Measurements from ENCODE around the gene PIAS1.

PIAS1 gene

GRCh38 chr15:68061171-68061570 lies 7.1 kb downstream of the PIAS1 start:
- FAIRE-seq: no peak
- DNase-seq (ENCODE audit: extremely low spot score, insufficient read length, low read depth): no peak

GRCh38 chr15:68061602-68062001 lies 7.5 kb downstream of the PIAS1 start:
- DNase-seq (ENCODE audit: extremely low spot score, insufficient read length, low read depth) (no peak), FAIRE-seq (no peak)

DNA sequence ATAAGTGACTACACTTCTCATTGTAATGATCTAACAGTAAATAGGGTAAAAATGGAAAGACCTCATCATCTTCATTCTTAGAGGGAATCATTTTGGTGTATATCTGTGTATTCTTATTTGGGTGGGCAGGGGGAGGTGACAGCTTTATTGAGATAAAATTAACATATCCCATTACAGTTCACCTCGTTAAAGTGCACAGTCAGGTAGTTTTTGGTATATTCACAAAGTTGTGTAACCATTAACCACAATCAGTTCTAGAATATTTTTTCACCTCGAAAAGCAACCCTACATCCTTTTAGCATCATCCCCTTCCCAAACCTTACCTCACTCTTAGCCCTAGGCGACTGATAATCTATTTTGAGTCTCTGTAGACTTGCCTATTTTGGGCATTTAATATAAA lies 8.1 kb downstream of the PIAS1 start:
- no peak for DNase-seq (ENCODE audit: extremely low spot score, insufficient read length, low read depth)
- FAIRE-seq: no peak

DNA sequence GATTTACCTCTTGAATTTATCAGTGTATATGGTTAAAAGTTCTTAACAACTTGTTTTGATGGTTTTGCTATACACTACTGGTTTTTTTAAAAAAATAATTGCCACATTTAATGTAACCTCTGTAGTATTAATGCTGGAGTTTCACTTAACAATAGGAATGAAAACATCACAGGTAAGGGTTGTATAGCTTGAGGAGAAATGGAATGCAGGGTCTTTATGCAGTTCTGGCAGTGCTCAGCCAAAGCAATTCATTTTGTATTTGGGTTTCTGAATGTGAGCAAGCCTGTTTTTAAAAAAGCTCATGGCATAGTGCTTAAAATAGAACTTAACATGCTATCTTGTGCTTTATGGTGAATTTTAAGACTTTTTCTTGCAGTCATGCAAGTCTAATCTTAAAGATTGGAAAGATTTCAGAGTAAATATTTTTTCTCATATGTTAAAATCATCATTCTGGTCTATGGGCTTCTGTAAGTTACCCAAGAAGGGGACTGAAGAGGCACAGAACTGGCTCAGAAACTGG lies 8.9 kb downstream of the PIAS1 start:
- FAIRE-seq: peak; percentile 41
- no peak for DNase-seq (ENCODE audit: extremely low spot score, insufficient read length, low read depth)

DNA sequence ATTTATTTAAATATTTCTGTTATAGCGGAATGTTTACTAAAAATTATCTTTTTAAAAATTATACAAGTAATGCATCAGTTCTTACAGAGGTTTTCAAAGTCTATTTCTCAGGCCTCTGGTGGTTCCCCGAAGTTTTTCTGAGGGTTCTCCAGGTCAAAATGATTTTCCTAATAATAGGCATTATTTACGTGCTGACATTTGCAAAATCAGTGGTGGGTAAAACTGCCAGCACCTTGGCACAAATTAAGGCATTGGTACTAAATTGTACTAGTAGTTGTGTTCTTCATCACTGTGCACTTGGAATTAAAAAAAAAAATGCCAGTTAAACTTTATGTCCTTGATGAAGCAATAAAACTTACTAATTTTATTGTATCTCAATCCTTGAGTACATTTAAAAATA lies 9.5 kb downstream of the PIAS1 start:
- FAIRE-seq (no peak), DNase-seq (ENCODE audit: extremely low spot score, insufficient read length, low read depth) (no peak)

DNA sequence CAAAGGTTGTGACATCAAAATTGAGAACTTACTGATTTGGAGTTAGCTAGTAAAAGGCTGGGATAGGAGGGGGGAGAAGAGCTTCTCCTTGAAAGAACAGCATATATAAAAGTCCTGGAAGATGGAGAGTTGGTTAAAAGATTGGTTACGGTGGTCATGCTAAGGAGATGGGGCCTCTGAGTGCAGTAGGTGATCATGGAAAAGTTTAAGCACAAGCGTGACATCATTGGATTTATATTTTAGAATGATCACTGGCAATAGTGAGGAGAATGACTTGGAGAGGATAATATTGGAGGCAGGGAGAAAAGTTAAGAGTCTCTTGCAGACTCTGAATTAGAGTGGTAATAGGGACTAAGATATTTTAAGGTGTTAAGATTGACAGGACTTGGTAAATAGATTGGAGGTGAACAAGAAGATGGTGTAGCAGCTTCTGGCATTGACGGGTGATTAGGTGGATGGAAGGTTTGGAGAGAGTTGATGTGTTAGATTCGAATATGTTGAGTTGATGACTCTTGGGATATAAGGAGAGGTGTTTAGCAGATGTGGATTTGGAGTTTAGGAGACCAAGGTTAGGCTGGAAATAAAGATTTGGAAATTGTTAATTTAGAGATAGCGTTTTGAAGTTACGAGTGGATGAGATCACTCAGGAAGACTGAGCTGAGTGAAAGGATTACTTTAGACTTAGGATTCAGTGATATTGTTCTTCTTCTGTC lies 19.6 kb downstream of the PIAS1 start:
- FAIRE-seq: no peak

DNA sequence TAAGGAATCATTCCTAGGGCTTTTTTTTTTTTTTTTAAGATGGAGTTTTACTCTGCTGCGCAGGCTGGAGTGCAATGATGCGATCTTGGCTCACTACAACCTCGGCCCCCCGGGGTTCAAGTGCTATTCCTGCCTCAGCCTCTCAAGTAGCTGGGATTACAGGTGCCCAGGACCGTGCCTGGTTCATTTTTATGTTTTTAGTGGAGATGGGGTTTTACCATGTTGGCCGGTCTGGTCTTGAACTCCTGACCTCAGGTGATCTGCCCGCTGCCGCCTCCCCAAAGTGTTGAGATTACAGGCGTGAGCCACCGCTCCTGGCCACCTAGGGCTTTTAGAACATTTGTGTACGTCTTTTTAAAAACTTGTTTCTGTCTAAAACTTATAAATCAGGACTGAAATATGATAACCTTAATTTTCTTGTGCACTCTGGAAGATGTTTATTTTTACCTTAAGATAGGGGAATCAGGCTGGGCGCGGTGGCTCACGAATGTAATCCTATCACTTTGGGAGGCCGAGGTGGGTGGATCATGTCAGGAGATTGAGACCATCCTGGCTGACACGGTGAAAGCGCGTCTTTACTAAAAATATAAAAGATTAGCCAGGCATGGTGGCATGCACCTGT lies 21.8 kb downstream of the PIAS1 start:
- FAIRE-seq (no peak), DNase-seq (ENCODE audit: extremely low spot score, insufficient read length, low read depth) (no peak)

More for the DNA sequence above, 19.6 kb downstream of the PIAS1 start:
- DNase-seq (ENCODE audit: extremely low spot score, insufficient read length, low read depth): no peak

DNA sequence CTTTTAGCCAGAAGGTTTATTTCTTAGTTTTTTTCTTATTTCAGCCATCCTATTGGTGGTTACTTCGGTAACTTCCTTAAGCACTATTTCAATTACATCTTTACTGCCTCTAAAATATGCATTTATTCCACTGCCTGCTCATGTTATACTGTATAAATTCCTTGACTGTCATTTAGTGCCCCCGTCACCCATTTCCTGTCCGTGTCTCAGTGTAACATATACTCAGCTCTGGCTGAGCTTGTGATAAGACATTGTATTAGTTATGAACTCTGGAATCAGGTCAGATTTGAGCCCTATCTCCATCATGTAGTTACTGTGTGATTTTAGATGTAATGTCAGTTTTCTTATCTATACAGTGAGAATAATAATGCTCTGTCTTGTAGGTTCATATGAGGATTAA lies 24.2 kb downstream of the PIAS1 start:
- FAIRE-seq: no peak
- no peak for DNase-seq (ENCODE audit: extremely low spot score, insufficient read length, low read depth)

GRCh38 chr15:68080334-68080733 lies 26.2 kb downstream of the PIAS1 start:
- FAIRE-seq: peak; percentile 44
- no peak for DNase-seq (ENCODE audit: extremely low spot score, insufficient read length, low read depth)

GRCh38 chr15:68080783-68081182 lies 26.7 kb downstream of the PIAS1 start:
- DNase-seq (ENCODE audit: extremely low spot score, insufficient read length, low read depth) (no peak), FAIRE-seq (no peak)

GRCh38 chr15:68081869-68082505 lies 27.9 kb downstream of the PIAS1 start:
- FAIRE-seq (no peak), DNase-seq (ENCODE audit: extremely low spot score, insufficient read length, low read depth) (no peak)

- DNase-seq (ENCODE audit: extremely low spot score, insufficient read length, low read depth): no peak
- no peak for FAIRE-seq
Measured at GRCh38 chr15:68082735-68083134, 28.6 kb downstream of the PIAS1 start.

- no peak for DNase-seq (ENCODE audit: extremely low spot score, insufficient read length, low read depth)
Measured at GRCh38 chr15:68083463-68083862, 29.3 kb downstream of the PIAS1 start.

DNA sequence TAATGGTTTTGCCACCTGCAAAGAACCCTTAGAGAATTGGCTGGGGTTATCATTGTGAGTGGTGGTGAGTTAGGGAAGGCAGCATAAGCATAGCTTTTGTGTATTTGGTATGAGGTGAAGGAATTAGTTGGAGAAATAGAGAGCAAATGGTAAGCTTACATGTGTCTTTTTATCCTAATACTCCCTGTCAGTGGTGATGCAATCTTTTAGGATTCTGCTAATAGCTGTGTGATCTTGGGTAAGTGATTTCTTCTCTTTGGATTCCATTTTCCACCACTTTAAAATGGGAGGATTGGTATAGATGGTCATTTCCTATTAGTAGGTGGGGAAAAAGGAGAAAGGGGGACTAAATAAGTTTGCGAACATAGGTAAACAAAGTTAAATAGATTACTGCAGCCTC lies 30.9 kb downstream of the PIAS1 start:
- FAIRE-seq (no peak), DNase-seq (ENCODE audit: extremely low spot score, insufficient read length, low read depth) (no peak)

More at GRCh38 chr15:68083463-68083862, 29.3 kb downstream of the PIAS1 start:
- FAIRE-seq: no peak

DNA sequence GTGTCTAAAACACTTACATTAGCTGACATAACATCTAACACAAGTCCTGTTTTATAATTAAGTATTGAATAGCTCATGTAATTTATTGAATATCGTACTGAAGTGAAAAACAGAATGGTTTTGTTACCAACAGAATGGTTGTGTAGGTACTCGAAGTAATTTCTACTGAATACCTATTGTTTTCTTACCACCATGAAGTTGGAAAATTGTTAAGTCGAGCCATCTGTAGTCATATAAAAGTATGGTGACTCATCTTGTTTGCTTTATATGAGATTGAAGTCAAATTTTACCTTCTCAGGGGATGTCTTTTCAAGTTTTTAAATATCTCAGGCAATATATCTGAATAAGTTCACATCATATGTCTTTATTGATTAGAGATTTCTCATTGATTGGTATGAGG lies 37.6 kb downstream of the PIAS1 start:
- DNase-seq (ENCODE audit: extremely low spot score, insufficient read length, low read depth) (no peak), FAIRE-seq (no peak)

GRCh38 chr15:68096099-68096498 lies 42.0 kb downstream of the PIAS1 start:
- FAIRE-seq: peak; percentile 42
- no peak for DNase-seq (ENCODE audit: extremely low spot score, insufficient read length, low read depth)

GRCh38 chr15:68097029-68097428 lies 42.9 kb downstream of the PIAS1 start:
- no peak for DNase-seq (ENCODE audit: extremely low spot score, insufficient read length, low read depth)
- FAIRE-seq: no peak

GRCh38 chr15:68098465-68098864 lies 44.4 kb downstream of the PIAS1 start:
- DNase-seq (ENCODE audit: extremely low spot score, insufficient read length, low read depth) (no peak), FAIRE-seq (peak; percentile 58)

DNA sequence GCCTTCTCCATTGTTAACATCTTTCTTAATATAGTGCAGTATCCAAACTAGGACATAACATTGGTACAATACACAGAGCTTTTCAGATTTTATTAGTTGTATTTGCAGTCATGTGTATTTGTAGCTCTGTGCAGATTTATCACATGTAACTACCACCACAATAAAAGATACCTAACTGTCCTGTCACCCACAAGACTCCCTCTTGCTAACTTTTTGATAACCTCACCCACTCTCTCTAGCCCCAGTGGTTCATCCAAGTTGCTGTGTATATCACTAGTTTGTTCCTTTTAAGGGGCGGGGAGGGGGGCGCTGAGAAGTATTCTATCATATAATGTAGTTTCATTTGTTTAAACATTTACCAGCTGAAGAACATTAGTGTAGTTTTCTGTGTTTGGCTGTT lies 46.1 kb downstream of the PIAS1 start:
- DNase-seq (ENCODE audit: extremely low spot score, insufficient read length, low read depth): no peak
- no peak for FAIRE-seq

DNA sequence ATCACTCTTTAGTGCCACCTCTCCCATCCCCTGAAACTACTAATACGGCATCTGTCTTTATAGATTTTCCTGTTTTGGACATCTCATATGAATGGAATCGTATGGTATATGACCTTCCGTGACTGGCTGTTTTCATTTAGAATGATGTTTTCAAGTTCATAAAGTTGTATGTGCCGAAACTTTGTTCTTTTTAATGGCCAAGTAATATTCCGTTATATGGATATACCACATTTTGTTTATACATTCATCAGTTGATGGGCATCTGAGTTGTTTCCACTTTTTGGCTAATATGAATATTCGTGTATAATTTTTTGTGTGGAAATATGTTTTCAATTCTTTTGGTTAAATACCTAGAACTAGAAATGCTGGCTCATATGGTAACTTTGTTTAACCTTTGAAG lies 49.5 kb downstream of the PIAS1 start:
- FAIRE-seq (peak; percentile 29), DNase-seq (ENCODE audit: extremely low spot score, insufficient read length, low read depth) (no peak)

- FAIRE-seq: no peak
- no peak for DNase-seq (ENCODE audit: extremely low spot score, insufficient read length, low read depth)
Measured at GRCh38 chr15:68106656-68107055, 52.5 kb downstream of the PIAS1 start.

Measured in GM18507 (cell line).